MCF 10A (cell line): Measurements from ENCODE around the gene ERO1A. TPM values are rescaled to one million over a fixed set of nuclear protein-coding genes. Genes with fewer than 3 reads are reported as not detected.

Experiments used
- BruUV-seq: library from RNA; stranded (reverse); fragments of 400-500 nt; replicated peaks from 2 replicates; lab custom pipeline; 2021; lab: Mats Ljungman, UMichigan
- CTCF ChIA-PET: fragments of 300-600 bp; sonication (Branson Sonifier 250); formaldehyde crosslinking; extraction: SDS; loops from one replicate; lab custom pipeline; 2021; ENCODE audit warnings: antibody characterized with exemption, inconsistent platforms; lab: Yijun Ruan, JAX
- POLR2A ChIA-PET: fragments of 300-600, 350-650 bp; sonication (Branson Sonifier 250); formaldehyde crosslinking; extraction: SDS; loops from one replicate; lab custom pipeline; 2020; ENCODE audit warnings: antibody characterized with exemption, inconsistent platforms; lab: Yijun Ruan, JAX
- DNase-seq: peaks from one replicate; pipeline ENCODE4 v3.0.0-alpha.2; 2018; ENCODE audit not compliant: unreplicated experiment
- H3K27ac Mint-ChIP-seq: one replicate; pipeline ENCODE4 v1.8.0; 2022; ENCODE audit warnings: mild to moderate bottlenecking, low read depth, mixed read lengths; ENCODE audit not compliant: unreplicated experiment
- H3K27me3 Mint-ChIP-seq: one replicate; pipeline ENCODE4 v1.8.0; 2022; ENCODE audit warnings: mixed read lengths; ENCODE audit not compliant: insufficient read depth, unreplicated experiment
- H3K36me3 Mint-ChIP-seq: one replicate; pipeline ENCODE4 v1.8.0; 2022; ENCODE audit warnings: mild to moderate bottlenecking, moderate library complexity, mixed read lengths; ENCODE audit not compliant: insufficient read depth, unreplicated experiment
- H3K4me1 Mint-ChIP-seq: one replicate; pipeline ENCODE4 v1.8.0; 2022; ENCODE audit warnings: mixed read lengths; ENCODE audit not compliant: insufficient read depth, unreplicated experiment
- H3K4me3 Mint-ChIP-seq: one replicate; pipeline ENCODE4 v1.8.0; 2022; ENCODE audit warnings: mild to moderate bottlenecking, moderate library complexity, mixed read lengths; ENCODE audit not compliant: unreplicated experiment
- H3K9me3 Mint-ChIP-seq: one replicate; pipeline ENCODE4 v1.8.0; 2022; ENCODE audit warnings: mixed read lengths; ENCODE audit not compliant: unreplicated experiment
- intact Hi-C: fragments of 100-400 bp; cut with micrococcal nuclease; formaldehyde crosslinking; loops from 2 replicates; pipeline ENCODE4 v1.14.1; 2022
- total RNA-seq: library from RNA; stranded (reverse); gene quantifications from 2 replicates; pipeline ENCODE4 v1.2.3, GENCODE V29; 2022
- TF ChIP-seq, protein P1 (sequence below): fragments of 200-600 bp; IDR thresholded peaks from one replicate; pipeline ENCODE4 v1.8.0; 2022; ENCODE audit warnings: antibody characterized with exemption, mild to moderate bottlenecking; ENCODE audit not compliant: unreplicated experiment

ERO1A gene
- total RNA-seq, 1 experiment from 2014 or later = 52.0 TPM

GRCh38 chr14:52649511-52649910, 45.8 kb downstream of the ERO1A start:
- Mint-ChIP-seq H3K9me3 (no peaks in the 10 kb centered on the region), H3K4me3 (no peak overlapping the region), H3K27ac (no peak overlapping the region), H3K27me3 (no peaks in the 10 kb centered on the region), H3K36me3 (peaks cover 66% of the 10 kb centered on the region), H3K4me1 (no peaks in the 10 kb centered on the region)
- intact Hi-C loops = no loop called here
- ChIA-PET POLR2A (interaction anchor here (0.6 to 0.7 kb wide), 2 partner anchors 145 to 931 kb away, joined by 3 read pairs; no protein-coding TSS in a partner anchor), CTCF (no interaction called here)
- TF ChIP-seq, protein P1, sequence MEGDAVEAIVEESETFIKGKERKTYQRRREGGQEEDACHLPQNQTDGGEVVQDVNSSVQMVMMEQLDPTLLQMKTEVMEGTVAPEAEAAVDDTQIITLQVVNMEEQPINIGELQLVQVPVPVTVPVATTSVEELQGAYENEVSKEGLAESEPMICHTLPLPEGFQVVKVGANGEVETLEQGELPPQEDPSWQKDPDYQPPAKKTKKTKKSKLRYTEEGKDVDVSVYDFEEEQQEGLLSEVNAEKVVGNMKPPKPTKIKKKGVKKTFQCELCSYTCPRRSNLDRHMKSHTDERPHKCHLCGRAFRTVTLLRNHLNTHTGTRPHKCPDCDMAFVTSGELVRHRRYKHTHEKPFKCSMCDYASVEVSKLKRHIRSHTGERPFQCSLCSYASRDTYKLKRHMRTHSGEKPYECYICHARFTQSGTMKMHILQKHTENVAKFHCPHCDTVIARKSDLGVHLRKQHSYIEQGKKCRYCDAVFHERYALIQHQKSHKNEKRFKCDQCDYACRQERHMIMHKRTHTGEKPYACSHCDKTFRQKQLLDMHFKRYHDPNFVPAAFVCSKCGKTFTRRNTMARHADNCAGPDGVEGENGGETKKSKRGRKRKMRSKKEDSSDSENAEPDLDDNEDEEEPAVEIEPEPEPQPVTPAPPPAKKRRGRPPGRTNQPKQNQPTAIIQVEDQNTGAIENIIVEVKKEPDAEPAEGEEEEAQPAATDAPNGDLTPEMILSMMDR = no peak
- no peak for DNase-seq
- BruUV-seq = no TSS peak

- peaks cover 34% of the 10 kb centered on the region for H3K36me3 Mint-ChIP-seq
- no peaks in the 10 kb centered on the region for H3K27me3 Mint-ChIP-seq
- BruUV-seq = no TSS peak
- ChIA-PET POLR2A (no interaction called here), CTCF (no interaction called here)
- H3K4me3 Mint-ChIP-seq = no peak overlapping the region
- intact Hi-C loops = no loop called here
- TF ChIP-seq, protein P1 = no peak
- peaks cover 14% of the 10 kb centered on the region for H3K9me3 Mint-ChIP-seq
- H3K4me1 Mint-ChIP-seq = no peaks in the 10 kb centered on the region
- no peak overlapping the region for H3K27ac Mint-ChIP-seq
- no peak for DNase-seq
These were observed 53.6 kb downstream of the ERO1A start for GRCh38 chr14:52641745-52642144.

- Mint-ChIP-seq H3K27me3 (no peaks in the 10 kb centered on the region), H3K4me1 (no peaks in the 10 kb centered on the region), H3K36me3 (peaks cover 18% of the 10 kb centered on the region), H3K4me3 (no peak overlapping the region), H3K9me3 (peaks cover 14% of the 10 kb centered on the region), H3K27ac (no peak overlapping the region)
- TF ChIP-seq, protein P1 = no peak
- intact Hi-C loops = no loop called here
- BruUV-seq = no TSS peak
- CTCF ChIA-PET = interaction anchor here (0.6 kb wide), 2 partner anchors 47 to 1812 kb away, joined by 3 to 5 read pairs; no protein-coding TSS in a partner anchor
- DNase-seq = no peak
- POLR2A ChIA-PET = interaction anchor here (0.6 to 0.7 kb wide), 2 partner anchors 317 to 552 kb away, joined by 3 read pairs; no protein-coding TSS in a partner anchor
These were observed 55.2 kb downstream of the ERO1A start for GRCh38 chr14:52640137-52640536.

DNA sequence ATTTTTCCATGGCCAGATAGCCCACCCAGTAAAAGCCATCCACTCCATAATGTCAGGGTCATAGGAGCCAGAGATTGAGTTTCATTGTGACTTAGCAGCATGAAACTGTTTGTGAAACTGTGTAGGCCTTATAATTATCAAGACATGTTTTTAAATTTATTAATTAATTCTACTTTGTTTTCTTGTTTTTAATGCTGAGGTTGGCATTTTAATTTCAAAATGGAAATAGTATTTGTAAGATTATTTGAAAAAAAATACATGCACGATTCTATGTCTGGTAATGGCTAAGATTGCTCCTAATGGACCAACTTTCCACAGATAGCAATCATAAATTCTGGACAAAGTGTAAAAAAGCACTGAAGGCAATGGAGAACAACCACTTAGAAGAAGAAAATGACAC, 75.7 kb downstream of the ERO1A start:
- no peak overlapping the region for H3K4me3 Mint-ChIP-seq
- intact Hi-C loops = no loop called here
- ChIA-PET POLR2A (no interaction called here), CTCF (no interaction called here)
- DNase-seq = no peak
- H3K27ac Mint-ChIP-seq = no peak overlapping the region
- no TSS peak for BruUV-seq
- no peaks in the 10 kb centered on the region for H3K9me3 Mint-ChIP-seq
- H3K36me3 Mint-ChIP-seq = no peaks in the 10 kb centered on the region
- H3K4me1 Mint-ChIP-seq = no peaks in the 10 kb centered on the region
- no peaks in the 10 kb centered on the region for H3K27me3 Mint-ChIP-seq
- TF ChIP-seq, protein P1 = no peak
